GM21515 (cell line): ENCODE data around the gene PRR13.

ENCODE experiments used
- ATAC-seq: cut with Tn5 transposase; IDR thresholded peaks from one replicate; pipeline ENCODE4 v1.9.1; 2021; ENCODE audit not compliant: unreplicated experiment

PRR13 gene

GRCh38 chr12:53492188-53492587 is 50.7 kb downstream of the PRR13 start:
- no peak for ATAC-seq

GRCh38 chr12:53492830-53493609 is 51.5 kb downstream of the PRR13 start:
- ATAC-seq: peak; percentile 91

- ATAC-seq: no peak
Observed at GRCh38 chr12:53493610-53494391, 52.3 kb downstream of the PRR13 start.
